IMR-90 (cell line): Measurements from ENCODE around the gene MIS18A. TPM values are rescaled to one million over a fixed set of nuclear protein-coding genes. Genes with fewer than 3 reads are reported as not detected.

Source experiments
- ATAC-seq: fragments of 200-7000 bp; cut with Tn5 transposase; 2 replicates; pipeline ENCODE4 v1.9.1; 2020; ENCODE audit warnings: low read depth, mild to moderate bottlenecking, moderate library complexity
- BruUV-seq: library from RNA; stranded (reverse); fragments of 400-500 nt; replicated peaks from 2 replicates; lab custom pipeline; 2021; lab: Mats Ljungman, UMichigan
- CTCF ChIA-PET: fragments of 300-600 bp; formaldehyde crosslinking; extraction: SDS; loops from one replicate; lab custom pipeline; 2021; ENCODE audit warnings: antibody characterized with exemption; lab: Yijun Ruan, JAX
- POLR2A ChIA-PET: fragments of 300-600 bp; sonication (Branson Sonifier 250); formaldehyde crosslinking; loops from one replicate; lab custom pipeline; 2022; ENCODE audit warnings: antibody characterized with exemption; ENCODE audit not compliant: unreplicated experiment; lab: Charles Lee
- DNase-seq: peaks from one replicate; pipeline ENCODE4 v3.0.0; 2013
- H2AFZ ChIP-seq: replicated peaks from 2 replicates; pipeline ENCODE3; 2013; ENCODE audit warnings: low read length, mild to moderate bottlenecking; ENCODE audit not compliant: poor library complexity
- H2AK5ac ChIP-seq: 2 replicates; pipeline ENCODE4 v1.6.1; 2013; ENCODE audit warnings: low read depth, low read length, inconsistent platforms
- H2AK9ac ChIP-seq: replicated peaks from 2 replicates; pipeline ENCODE3; 2013; ENCODE audit warnings: mild to moderate bottlenecking, low read depth, low read length, moderate library complexity; ENCODE audit not compliant: poor library complexity
- H2BK120ac ChIP-seq: 2 replicates; pipeline ENCODE4 v1.6.1; 2013; ENCODE audit warnings: low read depth, low read length, inconsistent platforms
- H2BK15ac ChIP-seq: 3 replicates; pipeline ENCODE4 v1.6.1; 2013; ENCODE audit warnings: low read depth, low read length, inconsistent platforms
- H2BK20ac ChIP-seq: 2 replicates; pipeline ENCODE4 v1.6.1; 2013; ENCODE audit warnings: low read depth, mild to moderate bottlenecking, inconsistent platforms, low read length, moderate library complexity
- H2BK5ac ChIP-seq: 2 replicates; pipeline ENCODE4 v1.6.1; 2013; ENCODE audit warnings: mild to moderate bottlenecking, low read depth, low read length, inconsistent platforms; ENCODE audit not compliant: poor library complexity, severe bottlenecking
- H3K14ac ChIP-seq: replicated peaks from 2 replicates; pipeline ENCODE4 v1.6.1; 2013; ENCODE audit warnings: low read depth, low read length, inconsistent platforms
- H3K18ac ChIP-seq: 2 replicates; pipeline ENCODE4 v1.6.1; 2013; ENCODE audit warnings: low read depth, low read length, control low read depth
- H3K23ac ChIP-seq: 2 replicates; pipeline ENCODE4 v1.6.1; 2013; ENCODE audit warnings: low read depth, low read length, inconsistent platforms
- H3K27ac ChIP-seq: 2 replicates; pipeline ENCODE4 v1.5.1; 2013; ENCODE audit warnings: mild to moderate bottlenecking, control low read depth, low read length; ENCODE audit not compliant: insufficient read depth
- H3K27me3 ChIP-seq: 2 replicates; pipeline ENCODE4 v1.6.1; 2013; ENCODE audit warnings: low read length; ENCODE audit not compliant: control insufficient read depth, insufficient read depth
- H3K36me3 ChIP-seq: 2 replicates; pipeline ENCODE4 v1.6.1; 2013; ENCODE audit warnings: low read length, mixed read lengths; ENCODE audit not compliant: control insufficient read depth, insufficient read depth
- H3K4ac ChIP-seq: 2 replicates; pipeline ENCODE4 v1.6.1; 2013; ENCODE audit warnings: low read depth, low read length, inconsistent platforms
- H3K4me1 ChIP-seq: 2 replicates; pipeline ENCODE4 v1.6.1; 2013; ENCODE audit warnings: low read length, mixed read lengths; ENCODE audit not compliant: control insufficient read depth, insufficient read depth
- H3K4me2 ChIP-seq: 2 replicates; pipeline ENCODE4 v1.6.1; 2013; ENCODE audit warnings: low read depth, mild to moderate bottlenecking, control low read depth, low read length, moderate library complexity
- H3K4me3 ChIP-seq: 2 replicates; pipeline ENCODE4 v1.5.1; 2013; ENCODE audit warnings: low read depth, mild to moderate bottlenecking, control low read depth, low read length, moderate library complexity; ENCODE audit not compliant: insufficient read depth
- H3K56ac ChIP-seq: 2 replicates; pipeline ENCODE4 v1.6.1; 2013; ENCODE audit warnings: low read length, inconsistent platforms; ENCODE audit not compliant: insufficient read depth; ENCODE audit errors: extremely low read depth
- H3K79me1 ChIP-seq, 2 experiments: 2 replicates each; pipeline ENCODE4 v1.6.1; 2013; ENCODE audit warnings: low read length in 2 of 2, inconsistent platforms in 1 of 2, low read depth in 1 of 2
- H3K9ac ChIP-seq: 2 replicates; pipeline ENCODE4 v1.6.1; 2013; ENCODE audit warnings: low read depth, low read length, control low read depth
- H3K9me1 ChIP-seq: 2 replicates; pipeline ENCODE4 v1.6.1; 2013; ENCODE audit warnings: low read length, inconsistent platforms; ENCODE audit not compliant: insufficient read depth
- H3K9me3 ChIP-seq: 2 replicates; pipeline ENCODE4 v1.6.1; 2013; ENCODE audit warnings: low read length; ENCODE audit not compliant: control insufficient read depth, insufficient read depth
- H4K20me1 ChIP-seq: 2 replicates; pipeline ENCODE4 v1.6.1; 2013; ENCODE audit warnings: low read length, inconsistent platforms; ENCODE audit not compliant: insufficient read depth
- H4K5ac ChIP-seq: 2 replicates; pipeline ENCODE4 v1.6.1; 2013; ENCODE audit warnings: mild to moderate bottlenecking, low read depth, low read length, control low read depth
- H4K8ac ChIP-seq, 2 experiments: 2 replicates each; pipeline ENCODE4 v1.6.1; 2013; ENCODE audit warnings: low read depth in 2 of 2, low read length in 2 of 2, control low read depth in 1 of 2, inconsistent platforms in 1 of 2
- H4K91ac ChIP-seq: 2 replicates; pipeline ENCODE4 v1.6.1; 2013; ENCODE audit warnings: low read depth, low read length, inconsistent platforms; ENCODE audit not compliant: insufficient read depth
- CTCF ChIP-seq: conservative IDR thresholded peaks from 2 replicates; pipeline ENCODE4 v1.5.1; 2012; ENCODE audit warnings: mild to moderate bottlenecking, low read depth, low read length, improper control_type of control experiment
- MXI1 ChIP-seq: IDR thresholded peaks from 2 replicates; pipeline ENCODE4 v1.6.1; 2012; ENCODE audit warnings: low read depth, mild to moderate bottlenecking, low read length, moderate library complexity, borderline replicate concordance
- RAD21 ChIP-seq: IDR thresholded peaks from 2 replicates; pipeline ENCODE4 v1.6.1; 2012; ENCODE audit warnings: low read length, improper control_type of control experiment
- WGBS, 2 experiments: methylation state at CpG; one replicate each; pipeline versions ENCODE4 v1.1.5 to v1.1.7; 2013; ENCODE audit warnings: missing lambda C conversion rate in 2 of 2; ENCODE audit not compliant: insufficient read length in 1 of 2; ENCODE audit errors: extremely low coverage in 2 of 2; 5-methylcytosine and 5-hydroxymethylcytosine counted together
- dilution Hi-C: fragments of 300-500 bp; cut with HindIII; formaldehyde crosslinking; loops from one replicate; pipeline ENCODE4 v1.14.3; 2018; ENCODE audit warnings: low sequenced_read_pairs; ENCODE audit not compliant: unreplicated experiment
- in situ Hi-C: fragments of 300-500 bp; cut with MboI; formaldehyde crosslinking; loops from 3 replicates; pipeline ENCODE4 v1.14.3; 2019; ENCODE audit warnings: low sequenced_read_pairs, inconsistent platforms, mixed read lengths
- intact Hi-C: fragments of 100-400 bp; cut with micrococcal nuclease; formaldehyde crosslinking; loops from 2 replicates; pipeline ENCODE4 v1.10.0; 2022
- polyA plus RNA-seq, 3 experiments: library from polyadenylated mRNA; depleted of rRNA; stranded (reverse); fragments of >200 nt; gene quantifications; 2 replicates each; pipeline ENCODE4 v1.2.3, GENCODE V29; 2012; ENCODE audit warnings: low replicate concordance in 1 of 3
- total RNA-seq: library from RNA; depleted of rRNA; stranded (reverse); fragments of >200 nt; gene quantifications from 2 replicates; pipeline ENCODE4 v1.2.3, GENCODE V29; 2012
- TF ChIP-seq, protein P1 (sequence below): fragments of 150-350 bp; IDR thresholded peaks from 2 replicates; pipeline ENCODE4 v1.6.1; 2017; ENCODE audit warnings: mild to moderate bottlenecking, antibody characterized with exemption, low read length, low read depth

Gene MIS18A
- total and polyA plus RNA-seq, 2 of the 4 experiments (the other 2 are of a cell fraction): 4.5 to 7.6 TPM

GRCh38 chr21:32282992-32283391 is 4.1 kb upstream of the MIS18A start:
- no peaks in the 10 kb centered on the region for H3K9me3 ChIP-seq
- no peak overlapping the region for H2AK5ac ChIP-seq
- peaks cover 5% of the 10 kb centered on the region for H3K4me1 ChIP-seq
- H3K56ac ChIP-seq: no peak overlapping the region
- DNase-seq (no peak), ATAC-seq (no peak)
- ChIA-PET CTCF (no interaction called here), POLR2A (no interaction called here)
- H3K79me1 ChIP-seq: peaks cover 10 to 12% of the 10 kb centered on the region in 2 experiments
- no peak overlapping the region for H3K9ac ChIP-seq
- H3K23ac ChIP-seq: no peak overlapping the region
- intact Hi-C loops: no loop called here
- H3K4me2 ChIP-seq: no peak overlapping the region
- no peaks in the 10 kb centered on the region for H3K27me3 ChIP-seq
- peaks cover 6% of the 10 kb centered on the region; the same call in 1 of the 2 replicates for H3K9me1 ChIP-seq
- dilution Hi-C loops: no loop called here
- no peak overlapping the region for H4K5ac ChIP-seq
- no peak overlapping the region for H2BK120ac ChIP-seq
- no peak overlapping the region for H4K91ac ChIP-seq
- in situ Hi-C loops: no loop called here
- H3K18ac ChIP-seq: no peak overlapping the region
- WGBS, 2 experiments: 100% methylated on average over 1 of the region's 6 CpGs; no CpG with 5 or more reads in 1 of the 2 experiments
- no peak overlapping the region for H3K27ac ChIP-seq
- H4K20me1 ChIP-seq: no peaks in the 10 kb centered on the region
- H2BK5ac ChIP-seq: no peak overlapping the region
- no peak overlapping the region for H2AK9ac ChIP-seq
- TF ChIP-seq, protein P1, sequence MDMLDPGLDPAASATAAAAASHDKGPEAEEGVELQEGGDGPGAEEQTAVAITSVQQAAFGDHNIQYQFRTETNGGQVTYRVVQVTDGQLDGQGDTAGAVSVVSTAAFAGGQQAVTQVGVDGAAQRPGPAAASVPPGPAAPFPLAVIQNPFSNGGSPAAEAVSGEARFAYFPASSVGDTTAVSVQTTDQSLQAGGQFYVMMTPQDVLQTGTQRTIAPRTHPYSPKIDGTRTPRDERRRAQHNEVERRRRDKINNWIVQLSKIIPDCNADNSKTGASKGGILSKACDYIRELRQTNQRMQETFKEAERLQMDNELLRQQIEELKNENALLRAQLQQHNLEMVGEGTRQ: no peak
- no peak for TF ChIP-seq MXI1
- TF ChIP-seq RAD21: no peak
- no peak for TF ChIP-seq CTCF
- no peak overlapping the region for H2AFZ ChIP-seq
- H4K8ac ChIP-seq: no peak overlapping the region
- no peak overlapping the region for H3K14ac ChIP-seq
- no peak overlapping the region for H3K4me3 ChIP-seq
- H2BK15ac ChIP-seq: no peak overlapping the region
- H3K4ac ChIP-seq: no peak overlapping the region
- no peak overlapping the region for H2BK20ac ChIP-seq
- BruUV-seq: no TSS peak
- peaks cover 1% of the 10 kb centered on the region; the same call in 1 of the 2 replicates for H3K36me3 ChIP-seq
